ENCODE data around the gene MAN1C1.

MAN1C1 gene

GRCh38 chr1:25770541-25771220, 154.1 kb downstream of the MAN1C1 start:
- no peak for DNase-seq (ENCODE audit: low spot score)
- no peak for TF ChIP-seq CTCF (IDR thresholded peaks at IDR 0.05; ENCODE audit: extremely low read depth, missing control alignments)

- TF ChIP-seq CTCF (IDR thresholded peaks at IDR 0.05; ENCODE audit: extremely low read depth, missing control alignments) = no peak
- DNase-seq (ENCODE audit: low spot score) = peak; percentile 54
Observed at GRCh38 chr1:25771221-25772114, 154.9 kb downstream of the MAN1C1 start.

- DNase-seq (ENCODE audit: low spot score) = no peak
- no peak for TF ChIP-seq CTCF (IDR thresholded peaks at IDR 0.05; ENCODE audit: extremely low read depth, missing control alignments)
Observed at GRCh38 chr1:25772164-25772563, 155.6 kb downstream of the MAN1C1 start.

DNA sequence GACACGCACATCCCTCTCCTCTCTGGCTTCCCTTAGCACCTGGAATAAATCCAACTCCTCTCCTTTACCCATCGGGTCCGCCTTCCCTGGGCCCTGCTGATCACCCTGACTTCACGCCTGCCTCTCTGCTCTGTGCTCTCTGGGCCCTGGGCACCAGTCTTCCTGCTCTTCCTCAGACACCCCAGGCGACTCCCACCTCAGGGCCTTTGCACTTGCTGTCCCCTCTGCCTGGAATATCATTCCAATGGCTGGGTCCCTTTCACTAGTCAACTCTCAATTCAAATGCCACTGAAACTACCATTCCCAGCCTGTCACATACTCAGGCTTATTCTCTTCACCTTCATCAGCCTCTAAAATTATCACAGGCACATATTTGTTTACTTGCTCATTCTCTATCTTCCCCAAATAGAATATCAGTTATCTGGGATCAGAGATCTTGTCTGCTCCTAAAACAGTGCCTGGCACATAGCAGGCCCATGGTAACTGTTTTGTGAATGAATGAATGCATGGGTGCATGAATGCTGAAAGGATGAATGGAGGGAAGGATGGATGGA, 156.2 kb downstream of the MAN1C1 start:
- no peak for TF ChIP-seq CTCF (IDR thresholded peaks at IDR 0.05; ENCODE audit: extremely low read depth, missing control alignments)

DNA sequence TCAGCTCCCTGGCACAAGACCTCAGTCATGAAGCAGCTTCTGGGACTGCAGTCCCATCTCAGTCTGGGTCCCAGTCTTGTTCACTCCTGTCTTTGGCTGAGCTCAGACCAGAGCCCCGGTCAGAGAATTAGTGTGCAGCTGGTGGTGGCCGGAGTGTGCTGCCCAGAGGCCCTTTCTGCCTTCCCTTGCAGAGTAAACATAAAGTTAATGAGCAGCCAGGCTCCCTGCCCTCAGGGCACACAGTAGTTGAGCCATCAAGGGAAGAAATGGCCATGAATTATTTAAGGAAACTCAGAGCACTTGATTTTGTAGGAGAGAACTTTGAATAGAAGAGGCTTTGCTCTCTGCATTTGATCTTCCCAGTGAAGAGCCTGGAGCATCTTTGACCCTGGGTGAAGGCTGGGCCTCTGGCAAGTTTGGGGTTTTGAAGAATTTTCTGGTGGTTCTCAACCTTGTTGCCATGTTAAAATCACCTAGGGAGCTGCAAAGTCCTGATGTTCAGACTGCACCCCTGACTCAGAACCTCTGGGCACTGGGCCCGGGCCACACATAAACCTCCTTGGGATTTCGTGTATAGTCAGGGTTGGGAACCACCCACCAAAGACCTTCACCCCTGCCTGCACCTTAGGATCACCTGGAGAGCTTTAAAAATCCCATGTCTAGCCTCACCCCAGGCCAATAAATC, 157.0 kb downstream of the MAN1C1 start:
- TF ChIP-seq CTCF (IDR thresholded peaks at IDR 0.05; ENCODE audit: extremely low read depth, missing control alignments) = no peak

More for the DNA sequence above, 156.2 kb downstream of the MAN1C1 start:
- DNase-seq (ENCODE audit: low spot score) = no peak

GRCh38 chr1:25774206-25774803, 157.7 kb downstream of the MAN1C1 start:
- no peak for DNase-seq (ENCODE audit: low spot score)
- no peak for TF ChIP-seq CTCF (IDR thresholded peaks at IDR 0.05; ENCODE audit: extremely low read depth, missing control alignments)

More for the DNA sequence above, 157.0 kb downstream of the MAN1C1 start:
- no peak for DNase-seq (ENCODE audit: low spot score)

All from GM20000 (cell line).